Uterus (tissue), 4 donors: Measurements from ENCODE around the gene KCNG1. TPM values are rescaled to one million over a fixed set of nuclear protein-coding genes. Genes with fewer than 3 reads are reported as not detected.
A peak's percentile ranks its signal among the peaks of the same experiment; 100 is the strongest.

Source experiments
- DNase-seq, 2 donors: peaks; one replicate each; pipeline ENCODE4 v3.0.0-alpha.2; 2019 to 2020
- H3K27ac ChIP-seq, 2 donors: fragments of 200-600 bp; sonication (generic); 1 replicate in 1 of 2; 2 replicates in 1 of 2; pipeline ENCODE4 v1.5.1; 2016 to 2018
- H3K27me3 ChIP-seq, 2 donors: fragments of 200-600 bp; sonication (generic); one replicate each; pipeline ENCODE4 v1.5.1; 2018 to 2019; ENCODE audit warnings: control low read depth in 1 of 2
- H3K36me3 ChIP-seq, 2 donors: fragments of 200-600 bp; sonication (generic); one replicate each; pipeline ENCODE4 v1.5.1; 2019; ENCODE audit warnings: control low read depth in 1 of 2
- H3K4me1 ChIP-seq, 2 donors: fragments of 200-600 bp; sonication (generic); one replicate each; pipeline ENCODE4 v1.5.1; 2018 to 2019; ENCODE audit warnings: control low read depth in 1 of 2
- H3K4me3 ChIP-seq, 2 donors: fragments of 200-600 bp; sonication (generic); 1 replicate in 1 of 2; 2 replicates in 1 of 2; pipeline ENCODE4 v1.5.1; 2018 to 2019; ENCODE audit warnings: mild to moderate bottlenecking in 1 of 2
- H3K9me3 ChIP-seq, 2 donors: fragments of 200-600 bp; sonication (generic); one replicate each; pipeline ENCODE4 v1.5.1; 2019; ENCODE audit warnings: control low read depth in 1 of 2
- POLR2A ChIP-seq, 2 donors: fragments of 450-650 bp; IDR thresholded peaks; one replicate each; pipeline ENCODE4 v1.6.1; 2016; ENCODE audit warnings: antibody characterized with exemption in 2 of 2, mild to moderate bottlenecking in 1 of 2, moderate library complexity in 1 of 2
- intact Hi-C: fragments of 100-400 bp; cut with DNase I; formaldehyde crosslinking; loops from one replicate; pipeline ENCODE4 v1.15.1; 2023; ENCODE audit warnings: low total_unique reads
- total RNA-seq, 4 donors: library from RNA; depleted of rRNA in 3 of 4; stranded (reverse); fragments of >200 nt in 3 of 4; gene quantifications; one replicate each; pipeline versions ENCODE4 v1.1.0 to v1.2.4, GENCODE V29; 2014 to 2023
- TF ChIP-seq, protein P1 (sequence below), 4 experiments: fragments of 200-600 bp in 2 of 4; fragments of 450-650 bp in 2 of 4; sonication (generic) in 2 of 4; IDR thresholded peaks; one replicate each; pipeline ENCODE4 v1.5.1; 2016 to 2019; ENCODE audit warnings: antibody characterized with exemption in 4 of 4, mild to moderate bottlenecking in 2 of 4, moderate library complexity in 1 of 4
- donor health status: DM: yes; HTN: yes; CAD: no.

The KCNG1 gene
- total RNA-seq, 4 donors from 2014 or later, result 0.88 to 109 (median 44.1) TPM

DNA sequence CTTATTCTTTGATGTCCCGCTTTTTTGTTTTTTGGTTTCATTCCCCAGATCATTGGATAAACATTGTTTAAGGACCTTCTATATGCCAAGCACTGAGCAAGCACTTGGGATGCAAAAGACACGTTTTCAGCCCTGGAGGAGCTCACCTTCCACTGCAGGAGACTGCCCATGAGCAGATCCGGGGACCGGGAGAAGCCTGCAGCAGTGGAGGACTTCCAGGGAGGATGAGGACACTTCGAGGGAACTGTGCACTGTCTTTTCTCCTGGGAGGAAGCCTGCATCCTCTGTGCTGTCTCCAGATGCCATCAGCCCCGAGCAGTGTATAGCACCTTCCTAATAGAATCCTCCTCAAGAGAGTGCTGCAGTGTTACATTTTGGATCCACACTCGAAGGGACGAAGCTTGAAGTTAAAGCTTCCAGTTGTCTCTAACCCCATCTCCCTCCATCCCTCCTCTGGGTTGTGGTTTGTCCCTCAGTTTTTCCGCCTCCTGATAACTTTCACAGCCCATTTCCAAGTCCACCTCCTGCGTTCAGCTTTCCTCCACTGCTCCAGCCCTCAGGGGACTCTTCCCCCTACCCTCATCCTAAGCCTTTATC is 5.8 kb upstream of the KCNG1 start:
- no peak overlapping the region for H3K27ac ChIP-seq
- TF ChIP-seq POLR2A (IDR thresholded peaks at IDR 0.05), result no peak
- TF ChIP-seq, protein P1, sequence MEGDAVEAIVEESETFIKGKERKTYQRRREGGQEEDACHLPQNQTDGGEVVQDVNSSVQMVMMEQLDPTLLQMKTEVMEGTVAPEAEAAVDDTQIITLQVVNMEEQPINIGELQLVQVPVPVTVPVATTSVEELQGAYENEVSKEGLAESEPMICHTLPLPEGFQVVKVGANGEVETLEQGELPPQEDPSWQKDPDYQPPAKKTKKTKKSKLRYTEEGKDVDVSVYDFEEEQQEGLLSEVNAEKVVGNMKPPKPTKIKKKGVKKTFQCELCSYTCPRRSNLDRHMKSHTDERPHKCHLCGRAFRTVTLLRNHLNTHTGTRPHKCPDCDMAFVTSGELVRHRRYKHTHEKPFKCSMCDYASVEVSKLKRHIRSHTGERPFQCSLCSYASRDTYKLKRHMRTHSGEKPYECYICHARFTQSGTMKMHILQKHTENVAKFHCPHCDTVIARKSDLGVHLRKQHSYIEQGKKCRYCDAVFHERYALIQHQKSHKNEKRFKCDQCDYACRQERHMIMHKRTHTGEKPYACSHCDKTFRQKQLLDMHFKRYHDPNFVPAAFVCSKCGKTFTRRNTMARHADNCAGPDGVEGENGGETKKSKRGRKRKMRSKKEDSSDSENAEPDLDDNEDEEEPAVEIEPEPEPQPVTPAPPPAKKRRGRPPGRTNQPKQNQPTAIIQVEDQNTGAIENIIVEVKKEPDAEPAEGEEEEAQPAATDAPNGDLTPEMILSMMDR (IDR thresholded peaks at IDR 0.05), result no peak
- DNase-seq, result no peak
- H3K27me3 ChIP-seq, result no peaks in the 10 kb centered on the region
- intact Hi-C loops, result no loop called here
- no peaks in the 10 kb centered on the region for H3K4me1 ChIP-seq
- H3K9me3 ChIP-seq, result no peaks in the 10 kb centered on the region
- no peaks in the 10 kb centered on the region for H3K36me3 ChIP-seq
- H3K4me3 ChIP-seq, result no peak overlapping the region

DNA sequence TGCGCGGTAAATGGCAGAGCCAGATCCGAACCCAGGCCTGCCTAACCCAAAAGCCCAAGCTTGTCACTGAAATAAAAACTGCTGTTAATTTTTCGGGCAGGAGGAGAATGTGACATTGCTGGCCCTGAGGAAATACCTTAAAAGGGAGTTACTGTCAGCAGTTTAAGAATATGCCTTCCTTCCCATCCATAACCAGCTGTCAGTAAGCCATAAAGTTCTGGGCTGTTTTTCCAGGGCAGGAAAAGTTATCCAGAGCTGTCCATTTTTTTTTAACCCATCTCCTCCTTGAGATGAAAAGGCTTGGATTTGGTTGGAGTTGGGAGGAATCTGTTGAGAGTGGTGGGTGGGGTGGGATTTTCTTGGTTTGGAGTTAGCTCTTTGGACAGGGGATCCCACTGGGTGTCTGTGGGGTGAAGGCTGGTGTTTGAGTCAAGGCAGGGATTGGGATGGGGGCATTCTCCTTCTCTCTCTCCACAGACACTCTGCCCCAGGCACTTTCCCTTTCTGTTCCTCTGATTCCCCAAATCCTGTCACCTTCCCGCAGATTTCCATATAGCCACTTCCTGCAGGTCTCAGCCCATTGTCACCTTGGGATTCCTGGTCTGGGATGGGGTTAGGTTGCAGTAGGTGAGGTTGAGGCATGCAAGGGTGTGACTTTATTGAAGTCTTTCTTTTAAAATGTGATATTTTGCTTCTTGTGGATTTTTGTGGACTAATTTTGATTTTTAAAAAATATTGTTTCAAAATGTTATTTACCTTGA is 4.3 kb upstream of the KCNG1 start:
- intact Hi-C loops, result no loop called here
- Histone ChIP-seq H3K4me1 (no peaks in the 10 kb centered on the region), H3K27me3 (no peaks in the 10 kb centered on the region), H3K4me3 (no peak overlapping the region), H3K36me3 (no peaks in the 10 kb centered on the region), H3K9me3 (no peaks in the 10 kb centered on the region), H3K27ac (peak overlapping the region; percentile 77)
- no peak for DNase-seq
- TF ChIP-seq POLR2A (IDR thresholded peaks at IDR 0.05), result no peak
- TF ChIP-seq, protein P1 (IDR thresholded peaks at IDR 0.05), result no peak

DNA sequence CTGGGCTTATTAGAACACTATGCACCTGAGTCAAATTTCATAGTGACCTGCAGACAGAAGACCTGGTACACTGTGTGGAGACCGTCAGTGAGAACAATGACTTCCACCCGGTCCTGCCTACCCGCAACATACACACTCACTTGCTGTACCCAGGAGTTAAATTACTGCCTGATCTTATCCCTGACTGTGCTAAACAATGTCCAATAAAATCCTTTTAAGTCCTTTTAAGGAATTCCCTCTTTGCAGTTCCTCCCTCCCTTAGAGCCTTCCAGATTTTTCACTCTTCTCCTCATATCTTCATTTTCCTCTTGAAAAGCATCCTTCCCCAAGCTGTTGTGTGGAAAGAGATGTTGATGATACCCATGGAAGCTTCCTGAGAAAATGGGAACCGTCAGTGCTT is 3.4 kb upstream of the KCNG1 start:
- Histone ChIP-seq H3K9me3 (no peaks in the 10 kb centered on the region), H3K36me3 (no peaks in the 10 kb centered on the region), H3K4me1 (no peaks in the 10 kb centered on the region), H3K27me3 (no peaks in the 10 kb centered on the region), H3K4me3 (no peak overlapping the region), H3K27ac (peak overlapping the region; percentile 77)
- no peak for DNase-seq
- intact Hi-C loops, result no loop called here
- TF ChIP-seq POLR2A (IDR thresholded peaks at IDR 0.05), result no peak
- TF ChIP-seq, protein P1 (IDR thresholded peaks at IDR 0.05), result no peak

DNA sequence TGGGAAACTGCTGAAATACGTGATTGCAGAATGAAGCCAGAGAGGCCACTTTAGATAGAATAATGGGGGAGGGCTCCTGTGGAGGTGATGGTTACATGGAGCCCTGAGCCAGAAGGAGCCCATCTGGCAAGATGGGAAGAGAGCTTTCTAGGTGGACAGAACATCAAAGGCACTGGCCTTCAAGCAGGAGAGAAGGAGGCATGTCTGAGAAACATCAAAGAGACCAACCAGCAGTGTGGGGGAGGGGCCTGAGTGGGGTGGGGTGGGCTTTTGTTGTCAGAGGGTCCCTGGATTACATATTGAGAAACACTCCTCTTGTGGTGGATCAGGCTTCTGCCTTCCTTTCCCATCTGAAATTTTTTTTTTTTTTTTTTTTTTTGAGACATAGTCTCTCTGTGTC is 1.9 kb upstream of the KCNG1 start:
- no peaks in the 10 kb centered on the region for H3K27me3 ChIP-seq
- TF ChIP-seq, protein P1 (IDR thresholded peaks at IDR 0.05), result no peak
- no peak for TF ChIP-seq POLR2A (IDR thresholded peaks at IDR 0.05)
- no peak overlapping the region for H3K27ac ChIP-seq
- no peaks in the 10 kb centered on the region for H3K9me3 ChIP-seq
- no peaks in the 10 kb centered on the region for H3K36me3 ChIP-seq
- H3K4me3 ChIP-seq, result no peak overlapping the region
- intact Hi-C loops, result no loop called here
- H3K4me1 ChIP-seq, result no peaks in the 10 kb centered on the region
- no peak for DNase-seq

DNA sequence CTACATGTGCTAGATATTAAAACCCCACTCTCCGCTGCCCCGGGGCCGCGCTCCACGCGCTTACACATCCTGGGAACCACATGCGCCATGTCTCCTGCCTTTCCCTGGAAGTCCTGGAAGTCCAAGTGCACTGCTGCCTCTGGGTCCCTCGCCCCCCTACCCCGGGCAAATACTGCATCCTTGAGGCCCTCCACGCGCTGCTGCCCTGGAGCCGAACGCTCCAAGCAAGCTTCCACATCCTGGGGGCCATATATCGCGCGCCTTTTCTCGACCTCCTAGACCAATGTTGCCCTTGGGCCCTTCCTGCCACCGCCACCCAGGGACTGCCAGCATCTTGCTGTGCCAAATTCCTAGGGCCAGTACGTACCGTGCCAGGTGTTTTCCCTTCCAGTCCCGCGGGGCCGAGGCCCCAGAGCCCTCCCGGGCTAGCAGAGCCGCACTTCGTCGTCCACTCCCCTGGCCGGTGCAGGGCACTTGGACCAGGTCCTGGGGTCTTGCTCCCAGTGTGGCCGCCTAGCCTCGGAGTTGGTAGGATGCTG is 779 bp upstream of the KCNG1 start:
- no peaks in the 10 kb centered on the region for H3K27me3 ChIP-seq
- no peak for DNase-seq
- H3K9me3 ChIP-seq, result no peaks in the 10 kb centered on the region
- TF ChIP-seq, protein P1 (IDR thresholded peaks at IDR 0.05), result no peak
- no peak for TF ChIP-seq POLR2A (IDR thresholded peaks at IDR 0.05)
- intact Hi-C loops, result no loop called here
- peak overlapping the region; percentile 24 to 52 for H3K4me3 ChIP-seq
- no peaks in the 10 kb centered on the region for H3K36me3 ChIP-seq
- no peaks in the 10 kb centered on the region for H3K4me1 ChIP-seq
- H3K27ac ChIP-seq, result peak overlapping the region; percentile 55 to 80
